ENCODE results near the gene VWC2. TPM values are rescaled to one million over a fixed set of nuclear protein-coding genes. Genes with fewer than 3 reads are reported as not detected.

Gene VWC2
- total RNA-seq, 1 donor from 2014 or later = not detected

- no peak for DNase-seq (ENCODE audit: low read depth)
Observed at GRCh38 chr7:49783446-49783845, 10.0 kb downstream of the VWC2 start.

- no peak for DNase-seq (ENCODE audit: low read depth)
Observed at GRCh38 chr7:49787980-49788379, 14.5 kb downstream of the VWC2 start.

DNA sequence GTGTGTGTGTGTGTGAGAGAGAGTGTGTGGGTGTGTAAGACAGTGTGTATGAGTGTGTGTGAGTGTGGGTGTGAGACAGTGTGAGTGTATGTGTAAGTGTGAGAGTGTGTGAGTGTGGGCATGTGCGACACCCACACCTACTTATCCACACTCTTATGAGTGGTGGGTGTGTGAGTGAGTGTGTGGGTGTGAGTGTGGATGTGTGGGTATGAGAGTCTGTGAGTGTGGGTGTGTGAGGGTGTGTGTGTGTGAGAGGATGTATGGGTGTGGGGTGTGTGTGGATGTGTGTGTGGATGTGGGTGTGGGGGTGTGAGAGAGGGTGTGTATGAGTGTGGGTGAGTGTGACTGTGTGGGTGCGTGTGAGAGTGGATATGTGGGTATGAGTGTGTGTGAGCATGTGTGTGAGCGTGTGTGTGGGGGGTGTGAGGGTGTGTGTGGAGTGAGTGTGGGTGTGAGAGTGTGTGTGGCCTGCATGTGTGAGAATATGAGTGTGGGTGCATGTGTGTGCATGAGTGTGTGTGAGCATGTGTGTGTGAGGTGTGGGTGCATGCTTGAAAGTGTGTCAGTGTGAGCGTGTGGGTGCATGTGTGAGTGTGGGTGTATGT, 15.1 kb downstream of the VWC2 start:
- DNase-seq (ENCODE audit: low read depth) = no peak

DNA sequence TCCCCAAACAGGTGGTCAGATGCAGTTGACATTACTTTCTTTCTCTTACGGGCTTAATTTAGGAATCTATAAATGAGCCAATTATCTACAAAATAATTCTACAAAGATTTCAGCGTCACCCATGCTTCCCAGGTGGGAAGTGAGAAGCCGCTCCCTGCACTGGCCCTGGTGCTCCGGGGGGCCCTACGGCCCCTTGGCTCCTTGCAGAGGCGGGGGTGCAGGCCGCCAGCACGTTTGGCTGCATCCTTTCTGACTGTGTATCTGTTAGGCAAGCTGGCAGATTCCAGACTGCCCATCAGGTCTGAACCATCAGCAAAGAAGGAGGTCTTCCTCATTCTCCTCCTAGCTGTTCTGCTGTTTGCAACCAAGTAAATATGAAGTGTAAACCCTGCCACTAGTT, 16.3 kb downstream of the VWC2 start:
- no peak for DNase-seq (ENCODE audit: low read depth)

- no peak for DNase-seq (ENCODE audit: low read depth)
Observed at GRCh38 chr7:49790209-49790608, 16.8 kb downstream of the VWC2 start.

DNA sequence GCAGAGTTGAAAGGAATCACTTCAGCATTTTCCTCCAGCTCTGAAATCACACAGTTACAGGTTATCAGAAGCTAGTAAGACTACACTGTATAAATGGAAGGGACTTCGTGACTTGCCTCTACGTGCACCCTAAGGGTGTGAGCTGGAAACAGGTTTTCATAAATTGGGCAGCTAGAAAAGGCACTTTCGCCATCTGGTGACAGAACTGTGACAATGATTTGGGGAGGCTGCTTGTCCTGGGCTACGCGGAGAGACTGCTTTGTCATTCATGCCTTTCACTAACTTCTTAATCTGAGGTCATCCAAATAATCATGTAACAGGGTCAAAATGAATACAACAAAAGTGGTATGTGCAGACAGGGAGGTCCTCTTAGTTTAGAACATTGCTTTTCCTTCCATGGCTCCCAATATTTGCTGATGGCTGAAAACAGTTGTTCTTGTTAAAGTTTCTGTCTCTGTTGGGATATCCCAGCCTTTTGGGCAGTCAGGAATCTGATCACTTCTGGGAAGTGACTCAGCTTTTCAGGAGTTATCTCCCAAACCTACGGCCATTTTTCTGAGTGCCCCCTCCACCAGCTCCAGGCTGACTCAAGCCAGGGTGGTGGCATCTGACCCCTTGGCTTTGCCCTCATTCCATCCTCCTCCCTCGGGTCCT, 17.8 kb downstream of the VWC2 start:
- peak; percentile 18 for DNase-seq (ENCODE audit: low read depth)

- no peak for DNase-seq (ENCODE audit: low read depth)
Observed at GRCh38 chr7:49797987-49798660, 24.7 kb downstream of the VWC2 start.

DNA sequence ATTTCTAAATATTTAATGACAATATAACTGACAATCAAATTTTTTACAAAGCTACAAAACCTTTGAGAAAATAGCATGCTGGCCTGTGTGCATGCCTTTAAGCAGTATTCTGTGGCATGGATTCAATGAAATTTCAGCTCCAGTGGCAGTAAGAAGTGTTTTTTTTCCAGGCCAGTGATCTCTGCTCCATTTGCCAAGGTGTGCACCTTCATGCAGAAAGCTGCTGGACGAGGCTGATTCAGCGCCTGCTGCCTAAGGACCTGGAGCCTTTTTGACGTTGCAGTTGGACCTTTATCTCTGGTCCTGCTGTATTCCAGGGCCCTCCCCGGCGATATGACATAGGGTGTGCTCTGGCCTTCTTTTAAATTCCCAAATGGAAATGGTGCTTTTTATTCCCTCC, 26.6 kb downstream of the VWC2 start:
- DNase-seq (ENCODE audit: low read depth) = peak; percentile 11

DNA sequence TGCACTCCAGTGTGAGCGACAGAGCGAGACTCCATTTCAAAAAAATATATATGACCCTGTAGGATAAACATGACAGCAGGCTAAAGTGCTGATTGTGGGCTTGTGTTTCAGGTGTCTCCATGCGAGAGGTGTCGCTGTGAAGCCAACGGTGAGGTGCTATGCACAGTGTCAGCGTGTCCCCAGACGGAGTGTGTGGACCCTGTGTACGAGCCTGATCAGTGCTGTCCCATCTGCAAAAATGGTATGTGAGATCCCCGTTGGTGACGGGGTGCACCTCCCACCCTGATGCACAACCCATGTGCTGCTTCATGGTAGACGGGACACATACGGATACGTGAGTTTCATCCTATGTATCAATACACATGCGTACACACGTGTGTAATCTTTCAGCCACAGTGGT, 29.2 kb downstream of the VWC2 start:
- no peak for DNase-seq (ENCODE audit: low read depth)

- no peak for DNase-seq (ENCODE audit: low read depth)
Observed at GRCh38 chr7:49803812-49804211, 30.4 kb downstream of the VWC2 start.

DNA sequence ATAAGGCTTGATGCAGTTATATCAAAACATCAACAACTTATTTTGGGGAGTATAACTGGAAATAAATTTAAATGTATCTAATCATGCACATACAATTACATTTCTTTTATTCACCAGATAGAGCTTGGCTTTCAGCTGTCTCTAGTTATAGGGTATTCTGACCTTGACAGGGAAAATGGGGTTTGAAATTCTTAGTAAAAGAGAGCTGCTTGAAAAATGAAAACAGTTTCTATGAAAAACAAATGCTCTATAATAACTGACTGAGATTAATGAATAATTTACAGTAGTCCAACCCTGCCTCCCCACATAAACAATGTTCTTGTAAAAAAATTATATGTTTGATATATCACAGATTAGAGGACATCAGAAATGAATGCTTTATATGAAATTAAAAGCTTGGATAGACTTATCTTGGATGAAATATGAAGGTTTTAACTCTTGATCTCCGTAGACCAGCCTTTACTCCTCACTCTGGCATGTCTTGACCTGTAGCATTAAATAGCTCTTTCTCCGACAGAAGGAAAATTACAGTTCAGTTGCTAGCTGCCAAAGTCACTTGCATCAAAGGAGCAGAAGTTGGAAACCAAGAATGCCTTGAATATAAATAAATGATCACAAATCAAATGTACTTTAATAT, 32.1 kb downstream of the VWC2 start:
- no peak for DNase-seq (ENCODE audit: low read depth)

DNA sequence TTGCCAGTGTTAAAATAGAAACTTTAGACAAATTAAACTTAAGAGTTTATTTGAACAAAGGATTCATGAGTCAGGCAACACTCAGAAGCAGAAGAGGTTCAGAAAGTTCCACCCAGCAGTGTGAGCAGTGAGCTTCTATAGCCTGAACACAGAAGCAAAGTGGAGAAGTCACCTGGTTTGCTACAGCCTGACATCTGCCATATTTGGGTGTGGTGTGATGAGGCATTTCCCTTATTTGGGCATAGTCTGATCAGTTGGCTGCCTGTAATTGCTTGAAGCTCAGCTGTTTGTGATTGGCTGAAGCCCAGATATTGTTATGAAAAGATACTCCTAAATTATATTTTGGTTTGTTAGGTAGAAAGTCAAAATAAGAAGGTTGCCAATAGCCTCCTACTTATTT, 39.1 kb downstream of the VWC2 start:
- DNase-seq (ENCODE audit: low read depth) = no peak

DNA sequence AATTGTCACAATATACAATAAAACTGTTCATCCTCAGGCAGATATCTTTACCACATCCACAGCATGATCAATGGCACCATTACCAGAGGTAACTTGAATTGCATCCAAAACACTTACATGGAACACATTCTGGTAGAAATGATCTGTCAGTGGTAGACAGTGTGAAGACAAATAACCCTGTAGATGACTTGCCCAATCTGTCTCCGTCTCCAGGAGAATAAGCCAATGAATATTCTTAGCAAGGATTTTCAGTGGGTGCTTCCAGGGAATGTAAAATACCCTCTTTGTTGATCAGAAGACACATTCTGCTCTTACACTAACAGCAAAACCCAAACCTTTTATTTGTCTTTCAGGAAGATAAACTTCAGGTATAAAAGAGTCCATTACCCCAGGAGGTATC, 43.8 kb downstream of the VWC2 start:
- DNase-seq (ENCODE audit: low read depth) = no peak

DNA sequence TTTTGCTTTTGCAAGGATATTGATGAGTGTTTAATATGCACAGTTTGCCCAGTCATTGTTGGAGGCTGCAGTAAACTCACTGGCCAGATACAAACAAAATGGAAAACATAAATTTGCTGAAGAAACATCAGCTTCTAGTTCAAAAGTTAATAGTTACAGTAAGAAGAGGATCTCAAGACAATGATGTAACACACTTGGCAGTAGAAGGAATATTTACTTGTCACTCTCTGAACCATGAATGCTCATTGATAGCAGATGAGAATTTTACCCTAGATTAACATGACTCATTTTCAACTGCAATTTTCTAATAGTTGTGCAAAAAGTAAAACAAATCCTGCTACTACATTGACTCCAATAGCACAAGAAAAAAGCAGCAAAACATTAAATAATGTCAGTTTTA, 47.7 kb downstream of the VWC2 start:
- DNase-seq (ENCODE audit: low read depth) = no peak

DNA sequence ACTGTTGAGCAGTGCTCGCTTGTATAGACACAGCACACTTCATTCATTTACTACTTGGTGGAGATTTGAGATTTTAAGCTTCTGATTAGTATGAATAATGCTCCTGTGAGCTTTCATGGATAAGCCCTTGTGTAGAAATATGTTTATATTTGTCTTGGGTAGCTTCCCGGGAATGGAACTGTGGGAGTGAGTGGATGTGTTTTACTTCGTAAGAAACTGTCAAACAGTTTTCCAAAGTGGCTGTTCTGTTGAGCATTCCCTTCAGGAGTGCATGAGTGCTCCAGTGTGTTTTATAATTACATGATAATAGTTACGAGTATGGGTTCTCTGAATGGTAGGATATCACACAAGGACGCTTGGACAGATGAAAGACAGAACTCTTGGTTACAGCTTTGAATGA, 49.4 kb downstream of the VWC2 start:
- DNase-seq (ENCODE audit: low read depth) = no peak

- DNase-seq (ENCODE audit: low read depth) = no peak
Observed at GRCh38 chr7:49823566-49823965, 50.1 kb downstream of the VWC2 start.

DNA sequence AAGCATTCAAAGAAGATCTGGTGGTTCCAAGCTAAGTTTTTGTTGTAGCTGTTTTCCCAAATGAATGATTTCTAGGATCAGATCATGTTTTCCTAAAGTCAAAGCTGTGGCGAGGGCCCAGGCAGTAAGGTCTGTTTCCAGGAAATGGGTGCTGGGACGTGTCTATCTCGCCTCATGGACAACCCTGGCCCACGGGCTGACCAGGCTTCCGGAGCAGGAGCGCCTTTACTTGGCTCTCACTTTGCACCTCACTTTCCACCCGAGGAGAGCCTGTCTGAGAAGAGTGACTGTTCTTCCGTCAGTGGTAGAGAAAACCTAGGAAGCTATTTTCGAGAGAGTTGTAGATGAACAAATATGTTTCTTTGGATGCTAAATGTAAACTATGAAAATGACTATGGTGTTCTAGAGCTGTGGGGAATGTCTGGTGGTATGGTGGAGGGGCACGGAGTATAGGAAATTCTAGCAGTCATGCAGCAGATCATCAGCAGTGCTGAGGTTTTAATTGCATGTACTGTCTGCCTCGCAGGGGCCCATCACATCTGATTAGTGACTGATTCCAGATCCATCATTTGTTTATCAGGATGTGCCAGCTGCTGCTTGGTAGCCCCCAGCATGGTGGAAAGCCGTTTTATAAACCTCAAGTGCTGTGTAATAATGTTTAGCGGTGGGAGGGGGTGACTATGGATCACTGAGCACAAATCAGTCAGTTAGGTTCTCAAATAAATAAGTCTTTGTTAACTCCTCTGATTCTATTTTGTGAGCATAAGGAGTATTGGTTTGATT, 66.6 kb downstream of the VWC2 start:
- DNase-seq (ENCODE audit: low read depth) = no peak

DNA sequence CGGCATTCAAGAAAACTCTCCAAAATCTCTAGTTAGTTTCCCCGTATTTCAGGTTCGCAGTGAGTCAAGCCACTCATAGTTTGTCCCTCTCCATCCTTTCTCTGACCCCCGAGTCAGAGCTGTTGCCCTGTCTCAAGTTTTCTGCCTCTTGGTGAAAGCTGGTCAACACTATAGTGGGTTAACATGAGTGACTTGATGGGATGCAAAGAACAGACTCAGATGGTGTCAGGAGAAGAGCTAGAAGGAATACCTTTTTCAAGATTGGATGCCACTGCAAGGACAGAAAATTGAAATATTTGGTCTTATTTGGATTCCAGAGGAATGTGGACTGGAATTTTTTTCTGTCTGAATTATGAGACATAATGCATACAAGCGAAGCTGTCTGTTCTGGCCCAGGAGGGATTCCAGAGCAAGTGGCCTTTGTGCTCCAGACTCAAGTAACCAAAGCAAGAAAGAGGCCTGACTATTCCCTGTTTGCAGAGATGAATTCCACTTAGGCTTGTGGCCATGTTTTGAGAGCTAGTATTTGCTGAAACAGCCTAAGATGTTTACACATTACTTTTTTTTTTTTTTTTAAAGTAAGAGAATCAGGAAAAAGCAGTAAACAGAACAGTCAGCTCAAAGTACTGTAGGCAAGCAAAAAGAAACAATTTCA, 67.4 kb downstream of the VWC2 start:
- no peak for DNase-seq (ENCODE audit: low read depth)

DNA sequence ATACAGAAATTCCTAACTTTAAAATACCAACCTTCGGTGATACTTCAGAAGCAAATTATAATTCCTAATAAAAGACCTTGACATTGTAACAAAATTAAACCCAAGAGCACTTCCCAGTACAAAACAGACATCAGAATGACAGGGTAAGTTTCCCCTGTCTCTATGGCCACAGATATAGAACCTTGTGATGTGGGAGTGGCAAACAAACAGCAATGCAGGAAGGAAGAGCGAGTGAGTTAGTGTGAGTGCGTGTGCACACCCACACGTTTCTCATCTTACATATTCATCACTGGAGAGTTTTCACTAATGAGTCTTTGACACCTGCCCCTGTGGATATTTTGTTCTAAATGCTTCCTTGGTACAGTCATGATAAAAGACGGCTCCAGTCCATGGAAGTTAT, 72.2 kb downstream of the VWC2 start:
- no peak for DNase-seq (ENCODE audit: low read depth)

GRCh38 chr7:49848211-49848841, 74.9 kb downstream of the VWC2 start:
- peak; percentile 5 for DNase-seq (ENCODE audit: low read depth)
